HG02642 (cell line): ENCODE results near the gene RIF1.
"Not testable (repeated sequence)": the region's sequence is repeated elsewhere in the genome, so short reads cannot be mapped to it uniquely, and the experiment has no call there.

Experiments used
- ATAC-seq: cut with Tn5 transposase; IDR thresholded peaks from one replicate; pipeline ENCODE4 v1.9.1; 2021; ENCODE audit warnings: mild to moderate bottlenecking; ENCODE audit not compliant: unreplicated experiment, poor library complexity

The RIF1 gene

GRCh38 chr2:151408788-151409600 lies 708 bp upstream of the RIF1 start:
- ATAC-seq = no peak

DNA sequence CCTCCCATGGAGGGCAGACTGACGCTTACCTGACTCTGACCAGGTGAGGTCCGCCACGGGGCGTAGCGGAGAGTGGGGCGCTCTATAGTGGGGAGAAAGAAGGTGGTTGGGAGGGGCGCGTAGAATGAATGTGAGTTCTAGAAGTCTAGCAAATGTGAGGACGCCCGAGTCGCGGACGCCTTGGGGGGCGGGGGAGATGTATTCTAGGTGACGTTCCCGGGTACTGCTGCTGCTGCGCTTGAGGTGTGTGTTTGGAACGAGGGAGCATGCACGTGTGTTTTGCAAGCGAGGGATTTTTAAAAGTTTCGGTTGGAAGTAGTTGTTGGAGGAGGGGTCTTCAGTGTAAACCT lies 758 bp downstream of the RIF1 start:
- peak; percentile 42 for ATAC-seq

- no peak for ATAC-seq
Measured at GRCh38 chr2:151417650-151418049, 7.9 kb downstream of the RIF1 start.

- ATAC-seq = not testable (repeated sequence)
Measured at GRCh38 chr2:151421681-151422080, 12.0 kb downstream of the RIF1 start.

- peak; percentile 80 for ATAC-seq
Measured at GRCh38 chr2:151422917-151423439, 13.3 kb downstream of the RIF1 start.

GRCh38 chr2:151423760-151424159 lies 14.1 kb downstream of the RIF1 start:
- no peak for ATAC-seq

DNA sequence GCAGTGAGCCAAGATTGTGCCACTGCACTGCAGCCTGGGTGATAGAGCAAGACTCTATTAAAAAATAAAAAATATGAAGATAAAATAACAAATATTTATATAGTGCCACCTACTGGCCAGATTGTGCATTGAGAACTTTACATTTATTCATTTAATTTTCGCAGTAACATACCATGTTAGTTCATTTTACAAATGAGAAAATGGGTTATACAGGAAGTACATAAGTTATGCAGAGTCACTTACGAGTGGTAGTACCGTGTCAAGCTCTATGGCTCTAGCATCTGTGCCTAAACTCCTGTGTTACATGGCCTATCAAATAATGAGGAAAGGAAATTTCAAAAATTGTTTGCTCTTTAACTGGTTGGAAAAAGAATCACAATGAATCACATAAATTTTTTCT lies 27.9 kb downstream of the RIF1 start:
- no peak for ATAC-seq

DNA sequence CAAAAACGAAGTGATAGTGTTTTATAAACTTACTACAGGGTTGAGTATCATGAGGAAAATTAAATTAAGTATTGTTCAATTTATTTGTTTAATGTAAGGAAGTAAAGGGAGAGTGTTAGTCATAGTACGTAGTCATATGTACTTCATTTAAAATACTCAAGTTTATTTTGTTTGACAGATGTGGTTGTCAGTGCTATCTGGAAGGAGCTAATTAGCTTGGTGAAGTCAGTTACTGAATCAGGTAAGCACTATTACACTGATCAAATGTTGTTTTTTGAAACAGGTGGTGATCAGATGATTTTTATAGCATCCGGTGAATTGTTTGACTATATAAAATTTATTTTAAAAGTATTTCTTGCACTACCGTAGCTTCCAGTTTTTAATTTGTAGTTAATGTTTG lies 28.8 kb downstream of the RIF1 start:
- ATAC-seq = no peak

- ATAC-seq = no peak
Measured at GRCh38 chr2:151439127-151439526, 29.4 kb downstream of the RIF1 start.

DNA sequence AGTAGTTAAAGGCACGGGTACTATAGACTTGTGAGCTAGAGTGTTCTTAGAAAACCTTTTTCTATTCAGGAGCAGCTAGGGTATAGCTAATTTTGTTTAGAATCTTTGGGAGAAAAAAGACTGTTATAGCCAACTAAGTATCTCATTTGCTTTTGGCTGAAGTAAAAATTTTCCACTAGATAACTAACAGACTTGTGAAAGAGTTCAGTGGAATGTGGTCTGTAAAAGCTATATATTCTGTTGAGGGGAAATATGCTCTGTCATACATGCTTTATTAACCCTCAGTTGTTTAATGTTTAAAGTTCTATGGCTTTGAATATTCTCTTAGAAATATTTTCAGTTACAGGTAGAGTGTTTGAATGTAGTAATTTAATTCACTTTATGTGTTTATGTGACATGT lies 49.7 kb downstream of the RIF1 start:
- ATAC-seq = no peak

DNA sequence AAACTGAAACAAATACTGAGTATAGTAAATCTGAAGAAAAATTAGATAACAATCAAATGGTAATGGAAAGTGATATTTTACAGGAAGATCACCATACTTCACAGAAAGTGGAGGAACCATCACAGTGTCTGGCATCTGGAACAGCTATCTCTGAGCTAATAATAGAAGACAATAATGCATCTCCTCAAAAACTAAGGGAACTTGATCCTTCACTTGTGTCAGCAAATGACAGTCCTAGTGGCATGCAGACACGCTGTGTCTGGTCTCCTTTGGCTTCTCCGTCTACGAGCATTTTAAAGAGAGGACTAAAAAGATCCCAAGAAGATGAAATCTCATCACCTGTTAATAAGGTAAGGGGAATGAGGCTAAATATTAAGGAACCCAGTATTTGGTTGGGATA lies 56.1 kb downstream of the RIF1 start:
- no peak for ATAC-seq

GRCh38 chr2:151470556-151470955 lies 60.9 kb downstream of the RIF1 start:
- ATAC-seq = no peak

DNA sequence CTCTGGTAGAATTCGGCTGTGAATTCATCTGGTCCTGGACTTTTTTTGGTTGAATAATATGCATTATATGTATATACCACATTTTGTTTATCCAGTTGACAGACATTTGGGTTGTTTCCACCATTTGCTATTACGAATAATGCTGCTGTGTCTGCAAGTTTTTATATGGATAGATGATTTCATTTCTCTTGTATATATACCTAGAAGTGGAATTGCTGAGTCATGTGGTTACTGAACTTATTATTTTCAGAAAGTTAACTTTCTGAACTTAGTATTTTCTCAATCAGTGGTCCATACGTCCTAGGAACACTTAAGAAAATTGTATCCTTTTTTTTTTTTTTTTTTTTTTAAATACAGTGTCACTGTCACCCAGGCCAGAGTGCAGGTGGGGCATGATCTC lies 63.3 kb downstream of the RIF1 start:
- no peak for ATAC-seq

GRCh38 chr2:151475071-151475470 lies 65.4 kb downstream of the RIF1 start:
- no peak for ATAC-seq

DNA sequence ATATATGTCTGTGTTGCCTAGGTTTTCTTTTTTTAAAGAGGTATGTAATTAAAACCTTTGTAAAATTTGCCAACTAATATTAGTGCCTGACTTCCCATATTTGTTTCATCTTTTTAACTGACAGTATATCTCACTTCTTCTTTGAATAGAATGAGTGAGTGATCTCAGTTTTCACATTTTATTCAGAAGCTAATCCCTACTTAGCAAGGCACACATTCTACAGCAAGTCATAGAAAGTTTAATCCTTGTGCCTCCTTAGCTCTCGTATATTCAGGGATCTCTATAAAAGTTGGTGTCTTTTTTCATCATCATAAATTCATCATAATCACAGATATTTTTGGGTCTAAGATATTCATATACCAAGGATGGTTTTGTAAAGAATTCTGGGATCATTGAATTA lies 66.6 kb downstream of the RIF1 start:
- ATAC-seq = no peak

- no peak for ATAC-seq
Measured at GRCh38 chr2:151478011-151478410, 68.3 kb downstream of the RIF1 start.

DNA sequence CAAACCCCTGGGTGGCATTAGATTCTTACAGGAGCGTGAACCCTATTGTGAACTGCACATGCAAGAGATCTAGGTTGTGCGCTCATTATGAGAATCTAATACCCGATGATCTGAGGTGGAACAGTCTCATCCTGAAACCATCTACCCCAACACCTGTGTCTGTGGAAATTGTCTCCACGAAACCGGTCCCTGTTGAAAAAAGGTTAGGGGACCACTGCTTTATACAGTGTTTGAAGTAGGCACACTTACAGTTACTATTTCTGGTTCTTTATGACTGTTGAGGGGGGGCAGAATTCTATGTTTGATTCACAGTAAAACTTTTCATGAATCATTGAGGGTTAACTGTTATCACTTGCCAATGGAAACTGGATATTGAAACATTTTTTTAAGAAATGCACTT lies 72.0 kb downstream of the RIF1 start:
- peak; percentile 69 for ATAC-seq

DNA sequence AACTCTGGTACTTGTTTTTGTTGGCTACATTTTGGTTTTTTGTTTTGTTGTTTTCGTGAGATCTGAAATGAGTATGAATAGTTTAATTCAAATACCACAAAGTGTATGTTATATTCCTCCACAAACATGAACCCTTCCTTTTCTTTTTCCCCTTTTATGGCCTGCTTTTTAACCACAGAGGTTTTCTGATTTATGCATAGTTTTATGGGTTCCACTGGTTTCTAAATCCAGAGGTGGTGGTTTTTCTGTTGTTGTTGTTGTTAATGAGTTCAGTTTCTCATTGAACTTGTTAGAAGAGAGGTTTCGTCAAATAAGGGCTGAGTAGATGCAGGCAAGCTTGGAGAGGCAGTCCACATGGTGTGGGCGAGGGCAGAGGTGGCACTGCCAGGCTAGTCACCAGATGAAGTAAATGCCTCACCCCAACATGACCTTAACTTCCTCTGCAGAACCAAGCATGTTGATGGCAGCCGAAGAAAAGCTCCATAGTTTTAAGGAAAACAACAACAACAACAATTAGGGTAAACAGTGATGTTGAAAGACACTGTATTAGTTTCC lies 72.5 kb downstream of the RIF1 start:
- no peak for ATAC-seq

DNA sequence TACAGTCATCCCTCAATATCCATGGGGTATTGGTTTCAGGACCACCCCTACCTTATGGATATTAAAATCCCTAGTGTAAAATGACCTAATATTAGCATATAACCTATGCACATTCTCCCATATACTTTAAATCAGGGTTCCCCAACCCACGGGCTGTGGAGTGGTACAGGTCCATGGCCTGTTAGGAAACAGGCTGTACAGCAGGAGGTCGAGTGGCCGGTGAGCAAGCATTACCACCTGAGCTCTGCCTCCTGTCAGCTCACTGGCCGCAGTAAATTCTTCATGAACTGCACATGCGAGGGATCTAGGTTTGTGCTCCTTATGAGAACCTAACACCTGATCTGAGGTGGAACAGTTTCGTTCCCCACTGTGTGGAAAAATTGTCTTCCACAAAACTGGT lies 73.8 kb downstream of the RIF1 start:
- no peak for ATAC-seq

- no peak for ATAC-seq
Measured at GRCh38 chr2:151484100-151484499, 74.4 kb downstream of the RIF1 start.

- ATAC-seq = no peak
Measured at GRCh38 chr2:151486053-151486452, 76.4 kb downstream of the RIF1 start.

- ATAC-seq = no peak
Measured at GRCh38 chr2:151490276-151490675, 80.6 kb downstream of the RIF1 start.
